HG02623 (cell line): ENCODE measurements around the gene STX5.
"Not testable (repeated sequence)": the region's sequence is repeated elsewhere in the genome, so short reads cannot be mapped to it uniquely, and the experiment has no call there.

ENCODE experiments used
- ATAC-seq: cut with Tn5 transposase; IDR thresholded peaks from one replicate; pipeline ENCODE4 v1.9.1; 2021; ENCODE audit warnings: moderate library complexity; ENCODE audit not compliant: unreplicated experiment

The STX5 gene

DNA sequence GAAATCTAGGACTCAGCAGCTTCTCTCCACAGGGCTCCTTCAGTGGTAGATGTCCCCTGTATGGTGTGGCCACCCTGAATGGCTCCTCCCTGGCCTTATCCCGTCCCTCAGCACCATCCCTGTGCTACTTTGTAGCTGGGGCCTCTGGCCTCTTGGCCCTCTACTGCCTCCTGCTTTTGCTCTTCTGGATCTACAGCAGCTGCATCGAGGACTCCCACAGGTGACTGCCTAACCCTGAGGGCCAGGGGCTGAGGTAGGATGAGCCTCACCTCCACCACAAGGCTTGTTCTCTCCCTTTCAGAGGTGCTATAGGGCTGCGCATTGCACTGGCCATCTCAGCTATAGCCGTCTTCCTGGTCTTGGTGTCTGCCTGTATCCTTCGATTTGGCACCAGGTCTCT, 42.9 kb downstream of the STX5 start:
- ATAC-seq = no peak

DNA sequence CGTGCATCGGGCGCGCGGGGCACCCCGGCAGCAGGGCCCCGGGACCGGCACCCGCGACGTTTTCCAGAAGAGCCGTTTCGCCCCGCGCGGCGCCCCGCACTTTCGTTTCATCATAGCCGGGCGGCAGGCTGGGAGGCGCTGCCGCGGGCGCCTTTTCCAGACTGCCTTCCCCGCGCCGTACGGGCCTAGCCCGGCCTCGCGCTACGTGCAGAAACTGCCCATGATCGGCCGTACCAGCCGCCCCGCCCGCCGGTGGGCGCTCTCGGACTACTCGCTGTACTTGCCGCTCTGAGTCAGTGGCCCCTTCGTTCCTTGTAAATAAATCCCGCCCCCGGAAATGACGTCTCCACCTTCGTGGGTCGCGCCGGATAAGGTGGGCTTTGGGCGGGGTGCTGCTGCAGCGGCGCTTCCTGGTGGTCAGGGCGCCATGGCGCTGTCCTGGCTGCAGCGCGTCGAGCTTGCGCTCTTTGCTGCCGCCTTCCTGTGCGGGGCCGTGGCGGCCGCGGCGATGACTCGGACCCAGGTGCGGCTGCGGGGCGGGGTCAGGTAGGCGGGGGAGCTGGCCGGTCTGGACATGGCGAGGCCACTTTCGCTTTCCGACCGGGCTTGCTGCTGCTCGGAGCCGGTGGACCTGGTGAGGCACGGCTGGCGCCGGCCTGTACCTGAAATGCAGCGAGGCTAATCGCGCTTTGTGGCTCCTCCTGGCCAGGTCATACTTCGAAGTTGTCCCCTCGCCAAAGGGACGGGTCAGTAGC, 44.7 kb downstream of the STX5 start, which contains the start of gene TMEM179B:
TSS of gene TMEM179B (plus strand) at position 398 of the 755 bp plus-strand sequence. CDS start at position 428, 30 bp downstream.
- ATAC-seq = peak; percentile 57

DNA sequence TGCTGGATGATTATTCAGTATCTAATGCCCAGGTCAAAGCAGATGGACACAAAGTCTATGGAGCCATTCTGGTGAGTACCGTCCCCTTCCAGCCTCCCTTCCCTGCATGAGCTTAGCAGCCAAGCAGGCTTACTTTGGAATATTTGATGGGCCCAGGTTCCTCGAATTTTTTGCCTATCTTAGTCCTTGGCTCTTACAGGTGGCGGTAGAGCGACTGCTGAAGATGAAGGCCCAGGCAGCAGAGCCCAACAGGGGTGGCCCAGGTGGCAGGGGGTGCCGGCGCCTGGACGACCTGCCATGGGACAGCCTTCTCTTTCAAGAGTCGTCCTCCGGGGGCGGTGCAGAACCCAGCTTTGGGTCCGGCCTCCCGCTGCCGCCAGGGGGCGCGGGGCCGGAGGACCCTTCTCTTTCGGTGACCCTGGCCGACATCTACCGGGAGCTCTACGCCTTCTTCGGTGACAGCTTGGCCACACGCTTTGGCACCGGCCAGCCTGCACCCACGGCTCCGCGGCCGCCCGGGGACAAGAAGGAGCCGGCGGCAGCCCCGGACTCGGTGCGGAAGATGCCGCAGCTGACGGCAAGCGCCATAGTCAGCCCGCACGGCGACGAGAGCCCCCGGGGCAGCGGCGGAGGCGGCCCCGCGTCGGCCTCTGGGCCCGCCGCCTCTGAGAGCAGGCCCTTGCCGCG, 45.4 kb downstream of the STX5 start:
- ATAC-seq = peak; percentile 67

DNA sequence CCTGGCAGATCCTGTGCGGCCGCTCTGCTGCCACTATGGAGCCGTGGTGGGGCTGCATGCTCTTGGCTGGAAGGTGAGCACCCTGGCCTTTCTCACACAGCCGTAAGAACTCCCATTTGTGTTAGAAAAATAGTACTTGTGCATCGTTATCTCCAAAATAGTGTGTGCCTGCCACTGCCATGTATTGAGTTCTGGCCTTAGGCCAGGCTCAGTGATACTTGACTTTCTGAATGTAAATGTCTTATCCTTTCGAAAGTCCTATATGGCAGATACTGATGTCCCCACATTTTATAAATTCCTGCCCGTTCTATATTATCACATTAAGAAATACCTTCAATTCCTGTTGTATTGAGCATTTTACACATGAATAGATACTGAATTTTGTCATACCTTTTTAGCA, 49.1 kb downstream of the STX5 start:
- no peak for ATAC-seq

DNA sequence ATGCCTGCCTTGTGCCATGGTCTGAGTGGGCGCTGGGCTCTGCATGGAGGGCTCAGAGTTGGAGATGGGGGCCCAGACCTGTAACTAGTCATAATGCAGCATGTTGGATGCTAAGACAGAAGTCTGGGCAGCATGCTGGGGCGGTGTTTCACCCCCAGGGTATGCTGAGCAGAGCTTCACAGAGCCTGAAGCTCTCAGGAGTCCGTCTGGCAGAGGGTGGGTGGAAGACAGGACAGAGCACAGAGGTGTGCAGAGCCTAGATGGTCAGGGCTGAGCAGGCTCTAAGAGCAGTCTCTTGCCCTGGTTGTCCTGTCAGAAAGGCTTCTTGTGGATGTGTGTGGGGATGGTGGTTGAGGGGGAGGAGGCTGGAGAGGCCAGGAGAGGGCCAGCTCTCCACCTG, 53.4 kb downstream of the STX5 start:
- ATAC-seq = no peak

DNA sequence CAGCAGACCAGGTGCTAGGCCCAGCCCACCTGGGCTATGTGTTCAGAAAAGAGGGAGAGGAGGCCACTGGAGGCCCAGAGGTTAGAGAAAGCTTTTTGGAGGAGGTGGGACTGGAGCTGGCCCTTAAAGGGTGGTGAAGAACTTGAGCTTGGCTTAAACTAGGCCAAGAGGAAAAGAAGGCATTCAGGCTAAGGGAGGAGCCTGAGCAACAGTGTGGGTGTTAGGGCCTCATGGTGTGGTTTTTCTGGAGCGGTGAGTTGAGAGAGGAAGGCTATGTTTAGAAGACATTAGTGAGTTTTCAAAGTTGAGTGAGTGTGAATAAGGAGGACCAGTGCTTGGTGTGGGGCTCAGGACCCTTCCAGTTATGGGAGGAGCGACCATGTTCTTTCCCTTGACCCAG, 54.5 kb downstream of the STX5 start:
- ATAC-seq = no peak

DNA sequence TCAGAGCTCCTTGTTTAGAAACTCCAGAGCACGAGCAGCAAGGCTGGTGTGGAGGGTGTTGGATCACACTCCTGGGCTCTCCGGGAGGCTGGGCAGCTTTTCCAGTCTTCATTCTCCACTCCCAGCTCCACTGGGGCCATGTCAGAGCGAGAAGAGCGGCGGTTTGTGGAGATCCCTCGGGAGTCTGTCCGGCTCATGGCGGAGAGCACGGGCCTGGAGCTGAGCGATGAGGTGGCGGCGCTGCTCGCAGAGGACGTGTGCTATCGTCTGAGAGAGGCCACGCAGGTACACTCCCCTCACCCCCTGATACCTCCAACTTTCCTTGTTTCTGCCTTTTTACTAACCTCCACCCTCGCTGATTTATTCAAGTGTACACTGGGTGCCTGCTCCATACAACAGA, 56.2 kb downstream of the STX5 start:
- no peak for ATAC-seq

DNA sequence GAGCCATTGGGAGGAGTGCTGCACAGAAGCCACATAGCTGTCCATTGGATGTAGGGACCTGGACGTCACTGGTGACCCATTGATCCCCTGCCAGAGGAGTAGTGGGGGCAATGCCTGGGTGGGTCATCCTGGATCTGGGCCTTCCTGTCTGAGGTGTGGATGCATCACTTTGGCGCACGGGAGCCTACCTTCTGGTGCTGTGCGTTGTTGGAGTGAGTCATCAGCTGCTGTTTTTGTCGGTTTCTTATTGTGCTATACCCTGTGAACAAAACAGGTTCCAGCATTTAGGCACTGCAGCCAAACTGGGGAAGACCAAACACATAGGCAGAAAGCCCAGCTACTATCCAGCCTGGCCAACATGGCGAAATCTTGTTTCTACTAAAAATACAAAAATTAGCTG, 57.4 kb downstream of the STX5 start:
- ATAC-seq = no peak

DNA sequence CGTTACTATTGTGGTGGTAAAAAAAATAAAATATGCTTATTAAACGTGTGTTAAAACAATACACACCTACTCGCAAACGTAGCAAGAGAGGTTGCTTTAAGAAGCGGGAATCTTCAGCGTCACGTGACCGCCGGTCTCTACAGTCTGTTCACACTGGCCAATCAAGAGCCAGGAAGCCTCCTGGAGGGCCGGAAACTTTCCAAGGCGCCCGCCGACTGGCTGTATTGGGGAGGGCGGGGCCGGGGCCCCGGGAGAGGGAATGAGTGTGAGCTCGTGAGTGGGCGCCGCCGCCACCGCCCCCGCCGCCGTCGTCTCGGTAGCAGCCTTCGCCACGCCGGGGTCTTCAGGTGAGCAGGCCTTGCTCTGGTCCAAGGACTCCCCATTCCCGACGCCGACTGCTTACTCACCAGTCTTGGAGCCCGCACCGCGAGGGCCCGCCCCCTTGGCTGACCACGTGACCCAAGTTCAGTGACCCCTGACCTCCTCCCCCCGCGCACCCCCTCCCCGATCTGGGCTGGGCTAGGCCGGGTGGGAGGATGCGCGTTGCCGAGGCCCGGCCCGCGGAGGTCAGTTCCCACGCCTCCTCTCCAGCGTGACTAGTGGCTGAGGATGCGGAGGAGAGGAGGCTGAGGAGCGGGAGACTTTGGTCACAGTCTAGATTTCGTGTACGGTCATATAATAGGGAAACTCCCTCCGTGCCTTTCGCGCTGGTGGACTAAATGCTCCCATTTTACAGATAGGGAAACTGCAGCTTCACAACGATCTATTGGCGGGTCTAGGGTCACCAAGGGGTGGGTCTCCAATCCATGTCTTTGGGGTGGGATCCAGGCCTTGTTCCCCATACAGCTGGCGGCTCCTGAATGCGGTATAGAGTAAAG, 60.5 kb downstream of the STX5 start, which contains the start of gene TAF6L:
TSS of gene TAF6L (plus strand) at position 253 of the 878 bp plus-strand sequence. CDS start 4,388 bp downstream, outside the sequence.
- peak; percentile 71 for ATAC-seq

DNA sequence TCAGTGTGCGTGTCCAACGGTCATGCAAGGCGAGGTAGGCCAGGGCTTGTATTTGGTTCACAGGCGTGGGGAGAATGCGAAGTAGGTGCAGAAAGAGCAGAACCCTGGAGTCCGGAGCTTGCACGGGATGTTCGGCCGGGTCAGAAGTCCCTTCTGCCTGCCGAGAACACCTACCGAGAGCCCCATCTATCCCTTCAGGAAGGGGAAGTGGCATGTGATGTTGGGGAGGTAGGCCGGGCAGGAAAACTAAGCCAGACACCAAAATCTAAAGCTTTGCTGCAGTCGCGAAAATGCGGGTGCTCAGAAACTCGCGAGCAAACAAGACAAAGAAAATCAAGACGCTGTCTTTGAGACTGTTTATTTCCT, 61.1 kb downstream of the STX5 start:
- no peak for ATAC-seq

DNA sequence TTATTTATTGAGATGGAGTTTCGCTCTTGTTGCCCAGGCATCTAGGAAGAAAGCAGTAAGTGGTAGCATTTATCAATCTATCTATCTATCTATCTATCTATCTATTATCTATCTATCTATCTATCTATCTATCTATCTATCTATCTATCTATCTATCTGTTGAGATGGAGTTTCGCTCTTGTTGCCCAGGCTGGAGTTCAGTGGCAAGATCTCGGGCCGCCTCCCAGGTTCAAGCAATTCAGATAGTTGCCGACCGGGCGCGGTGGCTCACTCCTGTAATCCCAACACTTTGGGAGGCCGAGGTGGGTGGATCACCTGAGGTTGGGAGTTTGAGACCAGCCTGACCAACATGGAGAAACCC, 71.0 kb downstream of the STX5 start:
- ATAC-seq = not testable (repeated sequence)

DNA sequence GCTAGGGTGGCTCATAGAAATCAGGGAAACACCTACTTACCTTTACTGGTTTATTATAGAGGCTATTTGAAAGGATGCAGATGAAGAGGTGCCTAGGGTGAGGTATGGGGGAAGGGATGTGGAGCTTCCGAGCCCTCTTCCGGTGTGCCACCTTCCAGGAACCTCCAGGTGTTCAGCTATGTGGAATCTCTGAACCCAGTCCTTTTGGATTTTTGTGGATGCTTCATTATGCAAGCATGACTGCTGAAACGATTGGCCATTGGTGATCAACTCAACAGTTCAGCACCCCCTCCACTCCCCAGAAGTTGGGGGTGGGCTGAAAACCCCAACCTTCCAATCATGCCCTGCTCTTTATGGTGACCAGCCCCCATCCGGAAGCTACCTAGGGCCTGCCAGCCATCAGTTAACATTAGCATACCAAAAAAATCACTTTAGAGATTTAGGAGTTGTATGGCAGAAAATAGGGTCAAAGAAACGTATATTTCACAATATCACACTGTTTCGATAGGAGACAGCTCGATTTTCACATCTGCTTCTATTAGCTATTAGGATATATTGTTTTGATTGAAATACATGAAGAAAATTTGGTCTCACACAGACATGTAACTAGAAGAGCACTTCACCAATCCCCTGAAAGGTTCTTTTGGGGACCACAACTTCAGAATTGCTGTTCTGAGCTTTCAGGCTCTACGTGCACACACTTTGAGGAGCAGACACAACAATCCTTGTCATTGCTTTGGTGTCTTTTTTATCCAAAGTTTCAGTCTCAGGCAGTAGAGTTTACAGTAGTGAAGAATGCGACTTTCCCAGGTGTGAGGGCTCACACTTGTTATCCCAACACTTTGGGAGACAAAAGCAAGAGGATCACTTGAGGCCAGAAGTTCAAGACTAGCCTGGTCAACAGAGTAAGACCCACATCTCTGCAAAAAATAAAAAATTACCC, 73.7 kb downstream of the STX5 start:
- ATAC-seq = no peak
